Activated CD4-positive, CD25-positive, alpha-beta regulatory T cell treated with anti-CD3 and anti-CD28 coated beads, Interleukin-2, amount 50 U/mL, for 16 hours (primary cell): ENCODE results near the gene MRPS25.
A peak's percentile ranks its signal among the peaks of the same experiment; 100 is the strongest.

ENCODE experiments used
- DNase-seq: peaks from one replicate; pipeline ENCODE4 v3.0.0-alpha.2; 2020; ENCODE audit warnings: low read depth, low spot score

Gene MRPS25

DNA sequence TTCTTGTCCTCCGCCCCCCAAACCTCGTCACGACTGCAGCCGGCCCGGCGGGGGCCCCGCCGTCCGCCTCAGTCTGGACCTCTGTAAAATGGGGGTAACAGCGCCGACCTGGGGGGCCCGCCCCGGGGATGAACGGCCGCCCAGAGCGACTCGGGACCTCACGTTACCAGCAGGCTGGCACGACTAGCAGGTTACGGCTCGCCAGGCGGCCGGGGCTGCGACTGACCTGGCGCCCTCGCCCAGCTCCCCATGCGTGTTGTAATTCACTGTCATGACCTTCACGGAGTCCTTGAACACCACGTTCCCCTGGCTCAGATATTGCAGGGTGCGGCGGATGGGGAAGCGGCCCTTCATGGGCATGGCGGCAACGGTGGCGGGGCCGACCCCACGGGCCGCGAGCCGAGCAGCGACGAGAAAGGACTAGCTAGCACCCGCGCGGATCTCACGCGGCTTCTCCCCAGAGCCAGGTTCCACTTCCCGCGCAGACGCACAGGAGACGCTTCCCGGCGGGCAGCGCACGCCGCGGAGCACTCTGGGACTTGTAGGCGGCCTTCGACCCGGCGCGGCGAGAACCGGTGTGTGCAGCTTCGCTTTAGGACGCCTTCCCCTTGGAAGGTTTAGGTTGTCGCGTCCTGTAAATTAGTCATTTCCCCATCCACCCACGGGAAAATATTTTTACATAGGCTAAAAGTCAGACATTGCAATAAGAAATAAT is at the start of gene MRPS25:
TSS of gene MRPS25 (minus strand) at position 481 of the 715 bp plus-strand sequence. CDS start at position 360, 121 bp downstream.
- DNase-seq, result peak; percentile 77

- no peak for DNase-seq
Observed at GRCh38 chr3:15113884-15114283, 48.8 kb upstream of the MRPS25 start.

DNA sequence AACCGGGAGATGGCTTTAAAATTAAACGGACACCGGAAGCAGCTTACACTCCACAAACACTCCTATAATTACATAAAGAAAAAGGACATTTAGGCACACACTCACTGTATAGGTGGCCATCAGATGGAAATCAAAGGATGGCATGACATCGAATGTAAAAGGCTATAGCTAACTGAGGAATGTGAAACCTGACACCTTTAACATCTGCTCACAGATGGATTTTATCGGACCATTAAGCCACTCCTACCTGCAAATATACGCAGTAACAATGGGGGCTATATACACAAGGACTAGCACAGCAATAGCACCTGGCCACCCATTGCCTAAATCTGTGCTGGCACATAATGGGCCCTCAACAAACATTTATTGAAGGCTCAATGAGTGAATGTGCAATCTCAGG is 48.4 kb upstream of the MRPS25 start:
- no peak for DNase-seq

DNA sequence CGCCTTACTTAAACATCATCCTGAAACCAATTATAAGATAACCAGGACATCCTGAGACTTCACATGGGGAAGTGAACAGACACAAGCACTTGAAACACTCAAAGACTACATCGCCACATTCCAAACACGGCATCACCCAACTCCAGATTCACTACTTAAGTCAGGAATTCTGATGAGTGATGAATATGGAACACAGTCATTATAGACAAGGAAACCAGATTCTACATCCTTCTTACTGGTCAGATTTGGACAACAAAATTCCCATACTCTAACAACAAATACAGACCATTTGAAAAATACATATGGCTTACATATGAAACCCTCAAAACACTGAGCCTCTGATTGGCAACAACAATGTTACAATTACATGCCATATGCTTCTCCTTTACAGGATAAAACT is 46.9 kb upstream of the MRPS25 start:
- DNase-seq, result no peak

DNA sequence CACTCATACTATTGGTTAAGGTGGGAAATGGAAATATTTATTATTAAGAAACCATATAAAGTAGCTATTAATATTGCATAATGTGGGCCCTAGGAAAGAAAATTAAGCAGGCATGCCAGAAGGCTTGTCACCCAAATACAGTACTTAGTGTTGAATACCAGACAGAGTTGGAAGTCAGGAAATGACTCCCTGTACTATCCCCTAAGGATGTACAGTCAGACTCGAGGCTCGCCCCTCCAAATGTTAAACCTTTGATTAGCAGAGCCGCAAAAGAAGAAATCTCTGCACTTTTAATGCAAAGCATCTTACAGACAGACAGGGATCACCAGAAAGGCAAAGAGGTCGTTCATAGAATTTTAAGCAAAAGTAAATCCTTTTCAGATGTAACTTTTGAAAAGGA is 45.1 kb upstream of the MRPS25 start:
- no peak for DNase-seq

DNA sequence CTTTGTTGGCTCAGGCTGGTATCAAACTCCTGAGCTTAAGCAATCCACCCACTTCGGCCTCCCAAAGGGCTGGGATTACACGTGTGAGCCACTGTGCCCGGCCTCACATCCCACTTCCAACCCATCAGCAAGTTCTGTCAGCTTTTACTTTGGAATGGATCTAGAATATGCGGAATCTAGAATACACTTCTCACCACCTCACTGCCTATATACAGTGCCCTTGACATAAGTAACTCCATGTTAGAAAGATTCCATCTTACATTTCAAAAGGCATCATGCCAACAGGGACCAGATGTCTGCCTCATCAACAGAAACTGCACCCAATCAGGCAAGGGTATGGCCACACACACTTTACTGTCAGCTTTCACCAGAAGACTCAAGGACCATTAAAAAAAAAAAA is 43.8 kb upstream of the MRPS25 start:
- DNase-seq, result no peak

- DNase-seq, result peak; percentile 44
Observed at GRCh38 chr3:15108082-15108545, 43.0 kb upstream of the MRPS25 start.

GRCh38 chr3:15107075-15107947 is 42.2 kb upstream of the MRPS25 start:
- no peak for DNase-seq

- no peak for DNase-seq
Observed at GRCh38 chr3:15102836-15103235, 37.7 kb upstream of the MRPS25 start.

DNA sequence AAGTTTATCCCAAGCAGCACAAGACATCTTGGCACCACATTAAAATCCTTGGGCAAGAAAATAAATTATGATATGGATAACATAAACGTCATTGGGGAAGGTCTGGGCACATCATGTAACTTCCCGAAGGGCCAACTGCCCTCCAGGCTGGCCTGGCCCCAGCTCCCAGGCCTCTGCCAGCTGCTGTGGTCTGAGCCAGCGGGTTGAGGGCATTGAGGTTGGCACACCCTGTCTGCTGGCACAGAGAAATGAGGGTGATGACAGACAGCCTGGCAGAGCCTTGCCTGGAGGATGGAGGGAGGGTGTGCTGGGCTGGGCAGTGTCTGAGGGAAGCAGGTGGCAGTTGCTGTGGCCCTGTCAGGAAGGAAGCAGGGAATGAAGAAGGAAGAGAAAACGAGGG is 37.1 kb upstream of the MRPS25 start:
- DNase-seq, result no peak

DNA sequence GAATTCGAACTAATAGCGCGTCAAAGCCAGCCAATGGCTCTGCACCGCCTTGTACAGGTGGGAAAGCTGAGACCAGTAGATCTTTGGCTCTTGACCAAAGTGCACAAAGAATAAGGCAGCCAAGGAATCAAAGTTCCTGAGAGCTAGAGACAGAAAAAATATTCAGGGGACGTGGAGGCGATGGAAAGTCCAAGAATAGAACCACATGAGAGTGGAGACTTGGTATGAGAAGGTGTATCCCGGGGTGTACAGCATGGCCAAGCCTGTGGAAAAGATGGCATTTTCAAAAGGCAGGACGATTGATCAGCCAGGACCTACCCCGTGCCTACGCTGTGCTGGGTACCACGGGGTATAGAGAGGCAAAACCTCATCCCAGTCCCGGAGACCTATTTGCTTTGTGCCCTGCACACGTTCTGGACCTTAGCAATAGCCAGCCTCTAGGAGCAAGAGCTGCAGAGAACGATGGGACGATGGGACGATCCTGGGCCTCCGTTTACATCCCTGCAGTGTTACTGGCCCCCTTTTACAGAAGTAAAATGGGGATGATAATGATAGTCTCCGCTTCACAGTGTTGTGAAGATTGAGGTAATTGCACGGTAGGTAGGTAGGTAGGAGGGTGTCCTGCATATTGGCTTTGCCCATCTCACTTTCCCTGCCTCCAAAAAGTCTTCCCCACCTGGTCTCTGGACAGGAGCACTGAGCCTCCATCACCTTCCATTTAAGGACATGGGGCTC is 34.4 kb upstream of the MRPS25 start:
- DNase-seq, result no peak

DNA sequence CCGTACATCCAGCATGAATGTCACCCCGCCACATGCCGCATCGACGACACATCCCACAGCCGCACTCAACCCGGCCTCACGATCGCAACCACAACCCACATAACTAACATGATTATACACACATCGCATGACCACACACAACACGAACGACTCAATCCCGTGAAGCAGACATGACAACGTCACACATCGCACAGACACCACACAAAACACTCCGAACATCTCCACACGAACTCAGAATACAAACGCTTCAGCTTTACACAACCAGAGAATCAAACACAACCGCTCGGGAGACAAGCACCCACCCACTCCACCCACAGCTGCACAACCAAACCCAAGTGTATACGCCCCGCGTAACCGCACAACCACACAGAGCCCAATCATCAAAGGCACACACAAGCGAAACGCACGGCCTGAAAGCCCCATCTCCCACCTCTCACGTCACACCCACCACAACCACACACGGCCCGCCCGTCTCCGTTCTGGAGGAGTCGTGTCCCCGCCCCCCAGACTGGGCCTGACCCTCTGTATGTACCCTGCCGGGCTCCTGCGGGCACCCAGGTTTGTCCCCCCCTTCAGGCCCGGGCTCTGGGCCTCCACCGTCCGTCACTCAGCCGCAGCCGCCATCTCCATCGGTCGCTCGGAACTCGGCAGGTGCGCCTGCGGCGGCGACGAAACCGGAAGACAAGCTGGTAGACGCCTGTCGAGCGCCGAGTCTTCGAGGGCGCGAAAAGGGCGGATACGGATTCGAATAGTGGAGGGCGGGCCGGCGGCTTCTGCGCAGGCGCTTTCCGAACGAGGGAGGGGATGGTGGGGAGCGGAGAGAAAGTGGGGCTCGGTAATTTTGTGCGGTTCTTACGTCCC is 33.6 kb upstream of the MRPS25 start, which contains the start of gene RBSN:
TSS of gene RBSN (minus strand) at position 646 of the 861 bp plus-strand sequence. CDS start 3,028 bp downstream, outside the sequence.
- DNase-seq, result peak; percentile 95

DNA sequence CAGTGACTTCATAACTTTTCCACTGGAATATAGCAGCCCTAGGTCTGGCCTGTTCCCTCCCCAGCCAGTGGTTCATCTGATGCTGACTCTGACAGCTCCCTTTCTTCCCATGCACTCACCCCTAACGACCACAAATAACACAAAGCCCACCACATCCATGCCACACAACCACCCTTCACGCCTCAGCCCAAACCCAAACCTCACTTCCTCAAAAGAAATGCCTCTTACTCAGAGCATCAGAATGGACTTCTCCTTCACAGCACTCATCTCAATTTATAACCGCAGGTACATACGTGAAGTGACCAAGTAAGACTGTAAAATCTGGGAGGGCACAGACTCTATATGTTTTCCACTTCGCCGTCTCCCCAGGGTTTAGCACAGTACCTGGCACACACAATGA is 32.8 kb upstream of the MRPS25 start:
- DNase-seq, result no peak

GRCh38 chr3:15096046-15096445 is 30.9 kb upstream of the MRPS25 start:
- DNase-seq, result no peak

- DNase-seq, result no peak
Observed at GRCh38 chr3:15094187-15094875, 29.2 kb upstream of the MRPS25 start.

GRCh38 chr3:15092686-15093085 is 27.6 kb upstream of the MRPS25 start:
- no peak for DNase-seq

- DNase-seq, result no peak
Observed at GRCh38 chr3:15091575-15091974, 26.5 kb upstream of the MRPS25 start.

- DNase-seq, result no peak
Observed at GRCh38 chr3:15089201-15089600, 24.1 kb upstream of the MRPS25 start.

DNA sequence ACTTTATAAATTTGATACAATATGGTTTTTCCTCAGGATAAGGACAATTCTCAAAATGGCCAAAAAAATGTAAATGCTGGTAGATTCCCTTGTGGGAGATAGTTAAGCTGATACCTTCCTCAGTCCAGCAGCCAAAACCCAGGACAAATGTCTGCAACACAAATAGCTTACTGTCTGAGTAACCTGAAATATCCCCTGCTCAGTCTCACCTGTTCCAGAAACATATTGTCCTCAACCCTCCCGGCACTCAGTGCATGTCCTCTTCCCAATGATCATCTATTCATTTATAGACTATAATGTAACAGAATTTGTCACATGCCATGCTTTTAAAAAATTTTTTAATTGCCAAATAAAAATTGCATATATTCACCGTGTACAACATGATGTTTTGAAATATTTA is 21.6 kb upstream of the MRPS25 start:
- no peak for DNase-seq

- no peak for DNase-seq
Observed at GRCh38 chr3:15086263-15086662, 21.1 kb upstream of the MRPS25 start.
